ENCODE data around the gene ZNF775. TPM values are rescaled to one million over a fixed set of nuclear protein-coding genes. Genes with fewer than 3 reads are reported as not detected.
A peak's percentile ranks its signal among the peaks of the same experiment; 100 is the strongest.

The ZNF775 gene
- total RNA-seq, 4 donors from 2014 or later = 0.72 to 4.4 (median 1.4) TPM

GRCh38 chr7:150388306-150388705, 9.2 kb downstream of the ZNF775 start:
- TF ChIP-seq, protein P1, sequence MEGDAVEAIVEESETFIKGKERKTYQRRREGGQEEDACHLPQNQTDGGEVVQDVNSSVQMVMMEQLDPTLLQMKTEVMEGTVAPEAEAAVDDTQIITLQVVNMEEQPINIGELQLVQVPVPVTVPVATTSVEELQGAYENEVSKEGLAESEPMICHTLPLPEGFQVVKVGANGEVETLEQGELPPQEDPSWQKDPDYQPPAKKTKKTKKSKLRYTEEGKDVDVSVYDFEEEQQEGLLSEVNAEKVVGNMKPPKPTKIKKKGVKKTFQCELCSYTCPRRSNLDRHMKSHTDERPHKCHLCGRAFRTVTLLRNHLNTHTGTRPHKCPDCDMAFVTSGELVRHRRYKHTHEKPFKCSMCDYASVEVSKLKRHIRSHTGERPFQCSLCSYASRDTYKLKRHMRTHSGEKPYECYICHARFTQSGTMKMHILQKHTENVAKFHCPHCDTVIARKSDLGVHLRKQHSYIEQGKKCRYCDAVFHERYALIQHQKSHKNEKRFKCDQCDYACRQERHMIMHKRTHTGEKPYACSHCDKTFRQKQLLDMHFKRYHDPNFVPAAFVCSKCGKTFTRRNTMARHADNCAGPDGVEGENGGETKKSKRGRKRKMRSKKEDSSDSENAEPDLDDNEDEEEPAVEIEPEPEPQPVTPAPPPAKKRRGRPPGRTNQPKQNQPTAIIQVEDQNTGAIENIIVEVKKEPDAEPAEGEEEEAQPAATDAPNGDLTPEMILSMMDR (IDR thresholded peaks at IDR 0.05) = no peak
- ATAC-seq (ENCODE audit: low FRiP score) = no peak
- no peak for DNase-seq (ENCODE audit: low spot score)

DNA sequence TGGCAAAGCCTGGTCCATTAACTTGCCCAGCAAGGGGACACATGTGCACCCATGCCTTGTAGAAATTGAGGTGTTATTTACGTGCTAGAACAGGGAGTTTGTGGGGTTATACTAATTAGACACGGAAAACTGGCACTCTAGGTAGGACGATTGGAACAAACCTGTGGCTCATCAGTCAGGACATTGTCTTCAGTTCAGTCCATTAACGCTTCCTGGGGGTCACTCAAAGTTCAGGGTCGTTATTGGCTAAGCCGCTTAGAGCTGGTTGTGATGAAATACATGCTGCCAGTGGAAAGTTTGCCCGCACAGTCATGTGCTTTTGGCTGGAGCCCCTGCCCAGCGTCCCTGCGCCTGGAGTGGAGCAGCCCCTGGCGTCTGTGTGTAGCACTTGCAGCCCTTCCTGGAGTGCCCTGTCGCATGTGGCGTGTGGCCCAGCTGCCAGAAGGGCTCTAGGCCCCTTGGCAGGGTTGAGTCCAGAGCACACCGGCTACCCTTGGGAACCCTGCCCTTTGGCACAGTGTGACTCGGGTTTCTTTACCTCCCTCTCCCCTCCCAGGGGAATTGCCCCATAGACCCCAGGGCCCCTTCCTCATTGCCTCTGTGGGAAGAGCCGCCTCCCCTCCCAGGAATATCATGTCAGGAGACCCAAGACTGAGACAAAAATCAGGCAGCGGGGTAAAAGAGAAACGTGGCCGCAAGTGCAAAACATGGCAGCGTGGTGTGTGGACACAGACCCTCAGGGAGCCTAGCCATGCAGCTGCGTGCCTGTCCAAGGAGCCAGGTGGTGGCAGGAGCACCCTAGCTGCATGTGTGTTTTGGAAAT, 9.8 kb downstream of the ZNF775 start:
- TF ChIP-seq, protein P1 (IDR thresholded peaks at IDR 0.05) = no peak
- DNase-seq (ENCODE audit: low spot score) (no peak), ATAC-seq (ENCODE audit: low FRiP score) (peak; percentile 54)

- DNase-seq (ENCODE audit: low spot score) = no peak
Observed at GRCh38 chr7:150389532-150389816, 10.3 kb downstream of the ZNF775 start.

GRCh38 chr7:150390205-150390604, 11.1 kb downstream of the ZNF775 start:
- DNase-seq (ENCODE audit: low spot score) (no peak), ATAC-seq (ENCODE audit: low FRiP score) (no peak)
- TF ChIP-seq, protein P1 (IDR thresholded peaks at IDR 0.05) = no peak

More at GRCh38 chr7:150389532-150389816, 10.3 kb downstream of the ZNF775 start:
- TF ChIP-seq, protein P1 (IDR thresholded peaks at IDR 0.05) = no peak
- ATAC-seq (ENCODE audit: low FRiP score) = no peak

GRCh38 chr7:150393325-150393724, 14.2 kb downstream of the ZNF775 start:
- DNase-seq (ENCODE audit: low spot score) = no peak
- no peak for ATAC-seq (ENCODE audit: low FRiP score)
- TF ChIP-seq, protein P1 (IDR thresholded peaks at IDR 0.05) = no peak

DNA sequence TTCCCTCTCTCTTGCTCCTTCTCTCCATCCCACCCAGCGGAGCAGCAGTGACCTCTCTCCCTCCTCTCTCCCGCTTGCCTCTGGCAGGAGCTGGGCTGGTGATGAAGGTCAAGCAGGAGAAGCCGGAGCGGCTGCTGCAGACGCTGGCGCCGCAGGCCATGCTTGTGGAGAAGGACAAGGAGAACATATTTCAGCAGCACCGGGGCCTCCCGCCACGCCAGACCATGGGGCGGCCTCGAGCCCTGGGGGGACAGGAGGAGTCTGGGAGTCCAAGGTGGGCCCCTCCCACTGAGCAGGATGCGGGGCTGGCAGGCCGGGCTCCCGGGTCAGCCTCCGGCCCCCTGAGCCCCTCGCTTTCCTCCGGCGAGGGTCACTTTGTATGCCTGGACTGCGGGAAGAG, 17.3 kb downstream of the ZNF775 start:
- ATAC-seq (ENCODE audit: low FRiP score) (no peak), DNase-seq (ENCODE audit: low spot score) (peak; percentile 9)
- TF ChIP-seq, protein P1 (IDR thresholded peaks at IDR 0.05) = no peak

- ATAC-seq (ENCODE audit: low FRiP score) (no peak), DNase-seq (ENCODE audit: low spot score) (no peak)
- TF ChIP-seq, protein P1 (IDR thresholded peaks at IDR 0.05) = no peak
Observed at GRCh38 chr7:150396851-150397260, 17.7 kb downstream of the ZNF775 start.
